ENCODE data around the gene DCC. TPM values are rescaled to one million over a fixed set of nuclear protein-coding genes. Genes with fewer than 3 reads are reported as not detected.

The DCC gene
- total RNA-seq, 4 donors from 2014 or later, result 0.84 to 1.2 TPM; not detected in 2

DNA sequence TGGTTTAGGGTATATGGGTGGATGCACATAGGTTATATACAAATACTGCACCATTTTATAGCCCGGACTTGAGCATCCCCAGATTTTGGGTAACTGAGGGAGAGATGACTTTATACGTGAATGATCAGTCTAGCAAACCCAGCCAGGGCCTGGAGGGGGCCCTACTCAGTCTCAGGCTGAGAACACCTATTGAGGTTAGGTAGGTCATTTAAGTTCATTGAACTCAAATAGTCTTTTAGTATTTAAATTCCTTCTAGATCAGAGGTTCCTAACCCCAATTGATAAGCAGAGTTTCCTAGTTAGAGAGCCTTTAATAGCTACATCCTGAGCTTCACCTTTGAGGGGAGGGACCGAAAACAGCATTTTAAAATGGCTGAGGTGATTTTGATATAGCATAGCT is 487.0 kb downstream of the DCC start:
- H3K4me3 ChIP-seq, result no peak overlapping the region
- no peaks in the 10 kb centered on the region for H3K27me3 ChIP-seq
- DNase-seq (ENCODE audit: low spot score in 2 of 2), result no peak
- H3K36me3 ChIP-seq, result no peaks in the 10 kb centered on the region
- WGBS, 2 donors, result 81 to 84% methylated on average over 3 of the region's 3 CpGs
- no peaks in the 10 kb centered on the region for H3K9me3 ChIP-seq
- H3K27ac ChIP-seq, result no peak overlapping the region
- no peak for TF ChIP-seq CTCF (IDR thresholded peaks at IDR 0.05)
- no peaks in the 10 kb centered on the region for H3K4me1 ChIP-seq

DNA sequence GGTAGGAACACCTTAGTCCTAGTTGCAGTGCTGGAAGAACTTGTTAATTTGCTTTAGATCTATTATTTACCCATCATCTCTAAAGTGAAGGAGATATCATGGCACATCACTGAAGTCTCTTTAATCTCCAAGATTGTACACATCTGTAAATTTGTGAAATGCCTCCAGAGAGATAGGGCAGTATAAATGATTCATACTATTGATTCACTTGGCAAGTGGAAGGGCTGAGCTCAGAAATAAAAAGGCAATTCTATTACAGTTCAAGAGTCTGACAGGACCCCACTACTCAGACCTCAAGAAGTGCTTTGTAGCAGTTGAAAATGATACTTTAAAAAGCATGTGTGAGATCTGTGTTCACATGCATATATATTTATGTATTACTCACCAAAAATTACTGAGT is 489.3 kb downstream of the DCC start:
- no peak for DNase-seq (ENCODE audit: low spot score in 2 of 2)

DNA sequence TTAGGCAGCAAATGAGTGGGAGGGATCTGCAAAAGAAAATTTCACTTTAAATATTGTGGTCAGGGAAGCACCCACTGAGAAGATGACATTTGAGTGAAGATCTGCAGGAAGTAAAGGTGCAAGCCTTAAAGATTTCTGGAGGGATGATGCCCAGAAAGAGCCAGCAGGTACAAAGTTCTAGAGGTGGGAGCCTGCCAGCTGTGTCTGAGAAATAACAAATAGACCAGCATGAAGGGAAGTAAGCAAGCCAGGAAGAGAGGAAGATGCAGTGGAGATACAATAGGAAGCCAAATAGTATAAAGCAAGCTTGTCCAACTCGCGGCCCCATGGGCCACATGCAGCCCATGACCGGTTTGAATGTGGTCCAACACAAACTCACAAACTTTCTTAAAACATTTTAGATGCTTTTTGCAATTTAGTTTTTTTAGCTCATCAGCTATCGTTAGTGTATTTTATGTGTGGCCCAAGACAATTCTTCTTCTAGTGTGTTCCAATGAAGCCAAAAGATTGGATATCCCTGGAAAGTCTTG is 489.9 kb downstream of the DCC start:
- Histone ChIP-seq H3K27me3 (no peaks in the 10 kb centered on the region), H3K9me3 (no peaks in the 10 kb centered on the region), H3K36me3 (no peaks in the 10 kb centered on the region), H3K27ac (no peak overlapping the region), H3K4me1 (no peaks in the 10 kb centered on the region), H3K4me3 (no peak overlapping the region)
- no peak for DNase-seq (ENCODE audit: low spot score in 2 of 2)
- TF ChIP-seq EP300 (IDR thresholded peaks at IDR 0.05) (no peak), CTCF (IDR thresholded peaks at IDR 0.05) (no peak), POLR2A (IDR thresholded peaks at IDR 0.05) (no peak)
- 52 to 66% methylated on average over 4 of the region's 4 CpGs for WGBS, 2 donors

More for the DNA sequence above, 489.3 kb downstream of the DCC start:
- H3K9me3 ChIP-seq, result no peaks in the 10 kb centered on the region
- TF ChIP-seq EP300 (IDR thresholded peaks at IDR 0.05) (no peak), CTCF (IDR thresholded peaks at IDR 0.05) (no peak), POLR2A (IDR thresholded peaks at IDR 0.05) (no peak)
- H3K27me3 ChIP-seq, result no peaks in the 10 kb centered on the region
- no peaks in the 10 kb centered on the region for H3K4me1 ChIP-seq
- no peak overlapping the region for H3K27ac ChIP-seq
- H3K4me3 ChIP-seq, result no peak overlapping the region
- no peaks in the 10 kb centered on the region for H3K36me3 ChIP-seq

- Histone ChIP-seq H3K27ac (no peak overlapping the region), H3K4me3 (no peak overlapping the region), H3K4me1 (no peaks in the 10 kb centered on the region), H3K36me3 (no peaks in the 10 kb centered on the region), H3K27me3 (no peaks in the 10 kb centered on the region), H3K9me3 (no peaks in the 10 kb centered on the region)
- TF ChIP-seq EP300 (IDR thresholded peaks at IDR 0.05) (no peak), CTCF (IDR thresholded peaks at IDR 0.05) (no peak), POLR2A (IDR thresholded peaks at IDR 0.05) (no peak)
- DNase-seq (ENCODE audit: low spot score in 2 of 2), result no peak
Measured at GRCh38 chr18:52844323-52844722, 504.3 kb downstream of the DCC start.

- Histone ChIP-seq H3K36me3 (no peaks in the 10 kb centered on the region), H3K4me1 (no peaks in the 10 kb centered on the region), H3K27me3 (no peaks in the 10 kb centered on the region), H3K4me3 (no peak overlapping the region), H3K9me3 (no peaks in the 10 kb centered on the region), H3K27ac (no peak overlapping the region)
- 74 to 81% methylated on average over 2 of the region's 2 CpGs for WGBS, 2 donors
- no peak for DNase-seq (ENCODE audit: low spot score in 2 of 2)
- TF ChIP-seq EP300 (IDR thresholded peaks at IDR 0.05) (no peak), POLR2A (IDR thresholded peaks at IDR 0.05) (no peak)
Measured at GRCh38 chr18:52845036-52845435, 505.0 kb downstream of the DCC start.

DNA sequence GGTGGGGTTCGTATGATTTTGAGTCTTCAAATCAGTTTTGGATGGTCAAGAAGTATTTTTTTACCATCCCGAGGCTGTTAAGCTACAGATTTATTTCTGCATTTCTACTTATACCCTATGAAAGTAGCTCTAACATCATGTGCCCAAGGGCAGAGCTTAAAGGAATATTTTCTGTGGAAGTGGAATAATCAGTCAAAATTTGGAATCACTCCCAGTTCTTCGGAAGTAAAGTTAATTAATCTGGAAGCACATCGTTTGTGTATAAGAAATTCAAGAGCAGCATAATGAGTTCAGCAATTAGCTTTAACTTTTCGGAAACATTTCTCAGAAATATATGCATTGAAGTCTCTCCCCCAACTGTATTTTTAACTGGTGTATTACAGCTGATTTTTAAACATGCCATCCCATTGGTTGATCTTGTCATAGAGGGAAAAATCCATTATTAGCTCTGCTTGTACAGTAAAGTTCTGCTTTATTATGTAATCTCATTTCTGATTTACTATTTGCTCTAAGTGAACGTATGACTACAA is 510.1 kb downstream of the DCC start:
- Histone ChIP-seq H3K4me1 (no peaks in the 10 kb centered on the region), H3K36me3 (no peaks in the 10 kb centered on the region), H3K27ac (no peak overlapping the region), H3K27me3 (no peaks in the 10 kb centered on the region), H3K9me3 (no peaks in the 10 kb centered on the region), H3K4me3 (no peak overlapping the region)
- 74 to 75% methylated on average over 6 of the region's 6 CpGs for WGBS, 2 donors
- TF ChIP-seq EP300 (IDR thresholded peaks at IDR 0.05) (no peak), CTCF (IDR thresholded peaks at IDR 0.05) (no peak), POLR2A (IDR thresholded peaks at IDR 0.05) (no peak)
- no peak for DNase-seq (ENCODE audit: low spot score in 2 of 2)

Measured in tibial nerve (tissue), 4 donors.